Osteocyte (in vitro differentiated cells): ENCODE data around the gene PTPRD. TPM values are rescaled to one million over a fixed set of nuclear protein-coding genes. Genes with fewer than 3 reads are reported as not detected.

Experiments
- DNase-seq: peaks from one replicate; pipeline ENCODE4 v3.0.0; 2021; ENCODE audit warnings: mixed read lengths; ENCODE audit not compliant: unreplicated experiment; ENCODE audit errors: extremely low spot score
- H3K27ac Mint-ChIP-seq: one replicate; pipeline ENCODE4 v1.8.0; 2021; ENCODE audit warnings: mild to moderate bottlenecking, mixed read lengths; ENCODE audit not compliant: unreplicated experiment
- H3K27me3 Mint-ChIP-seq: one replicate; pipeline ENCODE4 v1.8.0; 2021; ENCODE audit warnings: mixed read lengths; ENCODE audit not compliant: unreplicated experiment
- H3K36me3 Mint-ChIP-seq: one replicate; pipeline ENCODE4 v1.8.0; 2021; ENCODE audit warnings: mixed read lengths; ENCODE audit not compliant: unreplicated experiment
- H3K4me1 Mint-ChIP-seq: one replicate; pipeline ENCODE4 v1.8.0; 2021; ENCODE audit warnings: mixed read lengths; ENCODE audit not compliant: unreplicated experiment
- H3K4me3 Mint-ChIP-seq: one replicate; pipeline ENCODE4 v1.8.0; 2021; ENCODE audit warnings: mild to moderate bottlenecking, moderate library complexity, mixed read lengths; ENCODE audit not compliant: unreplicated experiment
- H3K9me3 Mint-ChIP-seq: one replicate; pipeline ENCODE4 v1.8.0; 2021; ENCODE audit warnings: mixed read lengths; ENCODE audit not compliant: unreplicated experiment
- total RNA-seq: library from RNA; stranded (reverse); gene quantifications from 2 replicates; pipeline ENCODE4 v1.2.1, GENCODE V29; 2021
- TF ChIP-seq, protein P1 (sequence below): fragments of 200-600 bp; sonication (generic); IDR thresholded peaks from 2 replicates; pipeline ENCODE4 v1.5.0; 2021; ENCODE audit warnings: antibody characterized with exemption, mild to moderate bottlenecking, moderate library complexity

The PTPRD gene
- total RNA-seq, 1 donor from 2014 or later: 5.4 TPM

- Mint-ChIP-seq H3K9me3 (peaks cover 3% of the 10 kb centered on the region), H3K4me1 (no peaks in the 10 kb centered on the region), H3K4me3 (no peak overlapping the region), H3K27ac (no peak overlapping the region), H3K36me3 (no peaks in the 10 kb centered on the region), H3K27me3 (peaks cover 3% of the 10 kb centered on the region)
- no peak for DNase-seq
- TF ChIP-seq, protein P1, sequence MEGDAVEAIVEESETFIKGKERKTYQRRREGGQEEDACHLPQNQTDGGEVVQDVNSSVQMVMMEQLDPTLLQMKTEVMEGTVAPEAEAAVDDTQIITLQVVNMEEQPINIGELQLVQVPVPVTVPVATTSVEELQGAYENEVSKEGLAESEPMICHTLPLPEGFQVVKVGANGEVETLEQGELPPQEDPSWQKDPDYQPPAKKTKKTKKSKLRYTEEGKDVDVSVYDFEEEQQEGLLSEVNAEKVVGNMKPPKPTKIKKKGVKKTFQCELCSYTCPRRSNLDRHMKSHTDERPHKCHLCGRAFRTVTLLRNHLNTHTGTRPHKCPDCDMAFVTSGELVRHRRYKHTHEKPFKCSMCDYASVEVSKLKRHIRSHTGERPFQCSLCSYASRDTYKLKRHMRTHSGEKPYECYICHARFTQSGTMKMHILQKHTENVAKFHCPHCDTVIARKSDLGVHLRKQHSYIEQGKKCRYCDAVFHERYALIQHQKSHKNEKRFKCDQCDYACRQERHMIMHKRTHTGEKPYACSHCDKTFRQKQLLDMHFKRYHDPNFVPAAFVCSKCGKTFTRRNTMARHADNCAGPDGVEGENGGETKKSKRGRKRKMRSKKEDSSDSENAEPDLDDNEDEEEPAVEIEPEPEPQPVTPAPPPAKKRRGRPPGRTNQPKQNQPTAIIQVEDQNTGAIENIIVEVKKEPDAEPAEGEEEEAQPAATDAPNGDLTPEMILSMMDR: no peak
Measured at GRCh38 chr9:8287970-8288369, 2324.8 kb downstream of the PTPRD start.

DNA sequence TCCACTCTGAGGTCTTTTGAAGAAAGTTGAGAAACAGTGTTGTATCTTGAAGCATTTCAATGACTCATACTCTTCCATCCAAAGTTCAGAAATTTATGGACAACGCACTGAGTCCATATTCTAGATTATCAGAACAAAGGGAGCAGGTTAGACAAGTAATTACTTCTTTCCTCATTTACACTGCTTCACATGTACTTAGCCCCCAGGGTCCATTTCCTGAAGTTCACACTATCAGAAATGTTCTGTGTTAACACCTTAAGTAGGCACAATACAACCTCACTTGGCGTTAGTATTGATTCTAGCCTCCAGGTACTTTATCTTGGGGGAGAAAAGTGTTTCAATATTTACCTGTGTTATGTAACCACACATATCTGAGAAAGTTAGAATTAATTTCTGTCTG, 2325.3 kb downstream of the PTPRD start:
- no peaks in the 10 kb centered on the region for H3K4me1 Mint-ChIP-seq
- H3K9me3 Mint-ChIP-seq: peaks cover 3% of the 10 kb centered on the region
- TF ChIP-seq, protein P1: no peak
- DNase-seq: no peak
- H3K36me3 Mint-ChIP-seq: no peaks in the 10 kb centered on the region
- H3K27me3 Mint-ChIP-seq: peaks cover 3% of the 10 kb centered on the region
- no peak overlapping the region for H3K4me3 Mint-ChIP-seq
- H3K27ac Mint-ChIP-seq: no peak overlapping the region

GRCh38 chr9:8284884-8285283, 2327.9 kb downstream of the PTPRD start:
- no peaks in the 10 kb centered on the region for H3K36me3 Mint-ChIP-seq
- H3K4me1 Mint-ChIP-seq: no peaks in the 10 kb centered on the region
- H3K4me3 Mint-ChIP-seq: no peak overlapping the region
- H3K27ac Mint-ChIP-seq: no peak overlapping the region
- no peak for DNase-seq
- H3K9me3 Mint-ChIP-seq: peaks cover 3% of the 10 kb centered on the region
- peaks cover 3% of the 10 kb centered on the region for H3K27me3 Mint-ChIP-seq
- TF ChIP-seq, protein P1: no peak

DNA sequence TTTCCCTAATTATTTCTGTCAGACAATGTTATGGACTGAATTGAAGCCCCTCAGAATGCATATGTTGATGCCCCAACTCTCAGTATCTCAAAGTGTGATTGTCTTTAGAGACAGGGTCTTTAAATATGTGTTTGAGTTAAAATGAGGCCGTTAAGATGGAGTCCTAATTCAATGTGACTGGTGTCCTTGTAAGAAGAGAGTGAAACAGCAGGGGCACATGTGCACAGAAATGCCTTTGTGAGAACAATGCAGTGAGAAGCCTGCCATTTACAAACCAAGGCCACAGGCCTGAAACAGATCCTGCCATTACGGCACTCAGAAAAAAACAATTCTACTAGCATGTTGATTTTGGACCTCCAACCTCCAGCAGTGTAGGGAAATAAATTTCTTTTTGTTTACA, 2330.3 kb downstream of the PTPRD start:
- TF ChIP-seq, protein P1: no peak
- H3K4me1 Mint-ChIP-seq: no peaks in the 10 kb centered on the region
- H3K36me3 Mint-ChIP-seq: no peaks in the 10 kb centered on the region
- H3K27me3 Mint-ChIP-seq: peaks cover 3% of the 10 kb centered on the region
- no peak overlapping the region for H3K27ac Mint-ChIP-seq
- H3K4me3 Mint-ChIP-seq: no peak overlapping the region
- H3K9me3 Mint-ChIP-seq: peaks cover 6% of the 10 kb centered on the region
- no peak for DNase-seq

DNA sequence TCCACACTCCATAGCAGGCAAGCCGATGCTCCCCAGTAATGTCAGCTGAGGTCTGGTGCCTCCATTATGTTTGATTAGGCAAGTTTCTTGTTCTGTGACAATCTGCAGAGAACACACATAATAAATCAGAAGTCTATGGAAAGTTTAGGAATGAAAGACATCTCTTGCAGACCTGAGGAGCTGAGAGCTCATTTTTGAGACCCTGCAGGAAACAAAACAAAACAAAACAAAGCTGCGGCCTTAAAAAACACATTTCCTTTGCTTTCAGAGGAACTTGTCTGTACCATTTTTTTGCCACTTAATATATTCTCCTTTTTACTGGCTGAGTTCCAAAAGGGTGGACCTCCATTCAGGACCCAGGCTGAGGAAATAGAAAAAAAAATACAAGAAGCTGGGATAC, 2332.0 kb downstream of the PTPRD start:
- H3K27ac Mint-ChIP-seq: no peak overlapping the region
- H3K4me1 Mint-ChIP-seq: no peaks in the 10 kb centered on the region
- H3K9me3 Mint-ChIP-seq: peaks cover 15% of the 10 kb centered on the region
- TF ChIP-seq, protein P1: no peak
- H3K36me3 Mint-ChIP-seq: no peaks in the 10 kb centered on the region
- no peak for DNase-seq
- no peaks in the 10 kb centered on the region for H3K27me3 Mint-ChIP-seq
- no peak overlapping the region for H3K4me3 Mint-ChIP-seq
